ENCODE measurements around the gene PHYH. TPM values are rescaled to one million over a fixed set of nuclear protein-coding genes. Genes with fewer than 3 reads are reported as not detected.
"Not testable (repeated sequence)": the region's sequence is repeated elsewhere in the genome, so short reads cannot be mapped to it uniquely, and the experiment has no call there.

The PHYH gene
- total RNA-seq, 4 donors from 2014 or later, result 4.1 to 14.2 (median 7.5) TPM

DNA sequence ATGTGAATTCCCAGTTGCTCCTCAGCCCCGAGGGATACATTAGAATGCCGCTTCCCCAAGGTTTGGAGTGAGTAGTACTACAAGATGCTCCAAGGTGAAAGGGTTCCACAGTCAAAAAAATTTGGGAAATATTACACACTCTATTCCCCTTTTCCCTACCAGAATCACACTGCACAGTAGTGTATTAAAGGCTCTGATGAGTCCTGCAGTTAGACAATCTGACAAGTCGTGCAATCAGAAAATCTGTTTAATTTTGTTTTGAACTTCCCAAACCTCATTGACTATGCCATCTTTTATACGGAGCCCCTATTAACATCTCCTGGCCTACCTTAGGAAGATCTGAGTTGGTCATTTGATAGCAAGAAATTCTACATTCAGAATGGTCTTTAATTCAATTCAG, 52.1 kb downstream of the PHYH start:
- intact Hi-C loops (cut with DNase I), result no loop called here
- no peak overlapping the region for H3K27ac ChIP-seq
- 85 to 91% methylated on average over 4 of the region's 4 CpGs for WGBS, 2 donors
- no peaks in the 10 kb centered on the region for H3K27me3 ChIP-seq
- no peaks in the 10 kb centered on the region for H3K9me3 ChIP-seq
- TF ChIP-seq CTCF (IDR thresholded peaks at IDR 0.05) (no peak), POLR2A (IDR thresholded peaks at IDR 0.05) (no peak)
- no peak overlapping the region for H3K4me3 ChIP-seq
- DNase-seq, result no peak
- no peaks in the 10 kb centered on the region for H3K36me3 ChIP-seq
- no peaks in the 10 kb centered on the region for H3K4me1 ChIP-seq

- 82 to 85% methylated on average over 6 to 8 of the region's 9 CpGs for WGBS, 2 donors
- intact Hi-C loops (cut with DNase I), result no loop called here
- no peak for DNase-seq
Observed at GRCh38 chr10:13247246-13247645, 52.6 kb downstream of the PHYH start.

GRCh38 chr10:13242260-13242659, 57.6 kb downstream of the PHYH start:
- H3K27ac ChIP-seq; H3K4me3 ChIP-seq; H3K27me3 ChIP-seq; H3K9me3 ChIP-seq; intact Hi-C loops (cut with DNase I); H3K36me3 ChIP-seq; DNase-seq; H3K4me1 ChIP-seq: not testable (repeated sequence)
- 94 to 96% methylated on average over 5 of the region's 5 CpGs for WGBS, 2 donors

More at GRCh38 chr10:13247246-13247645, 52.6 kb downstream of the PHYH start:
- H3K27me3 ChIP-seq, result no peaks in the 10 kb centered on the region
- no peaks in the 10 kb centered on the region for H3K36me3 ChIP-seq
- no peak overlapping the region for H3K27ac ChIP-seq
- H3K4me3 ChIP-seq, result no peak overlapping the region
- no peaks in the 10 kb centered on the region for H3K4me1 ChIP-seq
- no peaks in the 10 kb centered on the region for H3K9me3 ChIP-seq
- TF ChIP-seq CTCF (IDR thresholded peaks at IDR 0.05), result no peak
- TF ChIP-seq POLR2A (IDR thresholded peaks at IDR 0.05), result no peak

DNA sequence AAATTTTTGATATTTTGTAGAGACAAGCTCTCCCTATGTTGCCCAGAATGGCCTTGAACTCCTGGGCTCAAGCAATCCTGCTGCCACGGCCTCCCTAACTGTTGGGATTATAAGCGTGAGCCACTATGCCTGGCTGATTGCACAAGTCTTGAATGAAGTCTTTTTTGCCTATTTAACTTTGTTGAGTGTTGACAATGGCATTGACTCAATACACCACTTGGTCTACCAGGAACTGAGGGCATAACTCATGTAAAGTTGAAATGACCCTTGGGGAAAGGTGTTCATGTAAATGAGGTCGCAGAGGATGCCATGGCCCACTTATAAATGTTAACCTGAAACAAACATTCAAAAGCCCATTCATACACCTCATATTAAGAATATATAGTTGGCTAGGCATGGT, 58.3 kb downstream of the PHYH start:
- Histone ChIP-seq H3K36me3 (no peaks in the 10 kb centered on the region), H3K4me3 (no peak overlapping the region), H3K27me3 (peaks cover 0 to 5% (median 0%) of the 10 kb centered on the region in 4 donors), H3K4me1 (no peaks in the 10 kb centered on the region), H3K27ac (no peak overlapping the region), H3K9me3 (no peaks in the 10 kb centered on the region)
- no peak for DNase-seq
- intact Hi-C loops (cut with DNase I), result no loop called here
- TF ChIP-seq POLR2A (IDR thresholded peaks at IDR 0.05) (no peak), CTCF (IDR thresholded peaks at IDR 0.05) (no peak)
- 70 to 92% methylated on average over 2 of the region's 3 CpGs for WGBS, 2 donors

- H3K4me1 ChIP-seq, result no peaks in the 10 kb centered on the region
- no peak for TF ChIP-seq POLR2A (IDR thresholded peaks at IDR 0.05)
- no peak for TF ChIP-seq CTCF (IDR thresholded peaks at IDR 0.05)
- whole genome bisulfite sequencing, 2 donors, result 88 to 92% methylated on average over 7 of the region's 7 CpGs
- intact Hi-C loops (cut with DNase I), result no loop called here
- H3K27ac ChIP-seq, result no peak overlapping the region
- no peak for DNase-seq
- no peak overlapping the region for H3K4me3 ChIP-seq
- no peaks in the 10 kb centered on the region for H3K36me3 ChIP-seq
- H3K27me3 ChIP-seq, result peaks cover 0 to 7% (median 0%) of the 10 kb centered on the region in 4 donors
- no peaks in the 10 kb centered on the region for H3K9me3 ChIP-seq
Observed at GRCh38 chr10:13239923-13240322, 59.9 kb downstream of the PHYH start.

Data from esophagus squamous epithelium (tissue), 5 donors.